Activated CD8-positive, alpha-beta memory T cell treated with anti-CD3 and anti-CD28 coated beads, Interleukin-2, amount 50 U/mL, for 4 hours (primary cell): ENCODE results near the gene ATG4B.
"Not testable (repeated sequence)": the region's sequence is repeated elsewhere in the genome, so short reads cannot be mapped to it uniquely, and the experiment has no call there.

Experiments used
- DNase-seq: peaks from one replicate; pipeline ENCODE4 v3.0.0-alpha.2; 2020

The ATG4B gene

GRCh38 chr2:241640165-241640795 lies 2.8 kb downstream of the ATG4B start:
- DNase-seq = no peak

GRCh38 chr2:241641631-241642030 lies 4.1 kb downstream of the ATG4B start:
- no peak for DNase-seq

- DNase-seq = no peak
Observed at GRCh38 chr2:241645056-241645914, 7.8 kb downstream of the ATG4B start.

- no peak for DNase-seq
Observed at GRCh38 chr2:241645915-241646645, 8.6 kb downstream of the ATG4B start.

GRCh38 chr2:241648453-241648852 lies 11.0 kb downstream of the ATG4B start:
- no peak for DNase-seq

- no peak for DNase-seq
Observed at GRCh38 chr2:241649404-241649803, 11.9 kb downstream of the ATG4B start.

- DNase-seq = no peak
Observed at GRCh38 chr2:241649927-241650326, 12.4 kb downstream of the ATG4B start.

GRCh38 chr2:241652142-241652541 lies 14.6 kb downstream of the ATG4B start:
- no peak for DNase-seq

- DNase-seq = no peak
Observed at GRCh38 chr2:241652722-241653121, 15.2 kb downstream of the ATG4B start.

GRCh38 chr2:241653210-241653750 lies 15.8 kb downstream of the ATG4B start:
- DNase-seq = no peak

GRCh38 chr2:241654551-241654950 lies 17.1 kb downstream of the ATG4B start:
- DNase-seq = no peak

GRCh38 chr2:241655516-241656189 lies 18.2 kb downstream of the ATG4B start:
- DNase-seq = no peak

GRCh38 chr2:241656190-241656741 lies 18.8 kb downstream of the ATG4B start:
- DNase-seq = no peak

GRCh38 chr2:241657786-241658254 lies 20.3 kb downstream of the ATG4B start:
- DNase-seq = no peak

- no peak for DNase-seq
Observed at GRCh38 chr2:241658296-241658695, 20.8 kb downstream of the ATG4B start.

GRCh38 chr2:241659150-241659739 lies 21.8 kb downstream of the ATG4B start:
- DNase-seq = no peak

- no peak for DNase-seq
Observed at GRCh38 chr2:241660593-241661213, 23.2 kb downstream of the ATG4B start.

- not testable (repeated sequence) for DNase-seq
Observed at GRCh38 chr2:241662731-241663130, 25.2 kb downstream of the ATG4B start.

- no peak for DNase-seq
Observed at GRCh38 chr2:241665731-241666440, 28.4 kb downstream of the ATG4B start.

GRCh38 chr2:241666627-241667400 lies 29.3 kb downstream of the ATG4B start:
- DNase-seq = no peak
